BE2C (cell line): ENCODE results near the gene PRRG4.

Experiments
- DNase-seq: peaks from one replicate; pipeline ENCODE4 v3.0.0-alpha.2; 2020
- H3K27me3 ChIP-seq: fragments of 250-450 bp; sonication (Bioruptor Pico); 2 replicates; pipeline ENCODE4 v1.5.1; 2020; ENCODE audit warnings: mild to moderate bottlenecking
- H3K36me3 ChIP-seq: fragments of 250-450 bp; sonication (Bioruptor Pico); 2 replicates; pipeline ENCODE4 v1.5.1; 2020; ENCODE audit warnings: mild to moderate bottlenecking
- H3K4me1 ChIP-seq: fragments of 250-450 bp; sonication (Bioruptor Pico); 2 replicates; pipeline ENCODE4 v1.5.1; 2020
- H3K4me3 ChIP-seq: 2 replicates; pipeline ENCODE4 v1.5.1; 2011; ENCODE audit warnings: low read depth, low read length
- H3K9me3 ChIP-seq: fragments of 250-450 bp; sonication (Bioruptor Pico); 2 replicates; pipeline ENCODE4 v1.5.1; 2020
- TF ChIP-seq, protein P1 (sequence below): IDR thresholded peaks from 2 replicates; pipeline ENCODE4 v1.5.1; 2012; ENCODE audit warnings: mild to moderate bottlenecking, low read depth, low read length

PRRG4 gene

DNA sequence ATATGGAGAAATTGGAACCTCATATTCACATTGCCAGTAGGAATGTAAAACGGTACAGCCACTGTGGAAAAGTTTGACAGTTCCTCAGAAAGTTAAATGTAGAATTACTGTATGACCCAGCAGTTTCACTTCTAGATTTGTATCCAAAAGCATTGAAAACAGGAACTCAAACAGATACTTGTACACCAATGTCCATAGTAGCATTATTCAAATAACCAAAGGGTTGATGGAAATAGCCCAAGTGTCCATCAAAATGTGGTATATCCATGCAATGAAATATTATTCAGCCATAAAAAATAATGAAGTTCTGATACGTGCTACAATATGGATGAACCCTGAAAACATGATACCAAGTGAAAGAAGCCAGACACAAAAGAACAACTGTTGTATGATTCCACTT, 17.8 kb downstream of the PRRG4 start:
- H3K36me3 ChIP-seq: no peaks in the 10 kb centered on the region
- no peaks in the 10 kb centered on the region for H3K4me1 ChIP-seq
- no peak for DNase-seq
- no peaks in the 10 kb centered on the region for H3K9me3 ChIP-seq
- H3K27me3 ChIP-seq: no peaks in the 10 kb centered on the region
- TF ChIP-seq, protein P1, sequence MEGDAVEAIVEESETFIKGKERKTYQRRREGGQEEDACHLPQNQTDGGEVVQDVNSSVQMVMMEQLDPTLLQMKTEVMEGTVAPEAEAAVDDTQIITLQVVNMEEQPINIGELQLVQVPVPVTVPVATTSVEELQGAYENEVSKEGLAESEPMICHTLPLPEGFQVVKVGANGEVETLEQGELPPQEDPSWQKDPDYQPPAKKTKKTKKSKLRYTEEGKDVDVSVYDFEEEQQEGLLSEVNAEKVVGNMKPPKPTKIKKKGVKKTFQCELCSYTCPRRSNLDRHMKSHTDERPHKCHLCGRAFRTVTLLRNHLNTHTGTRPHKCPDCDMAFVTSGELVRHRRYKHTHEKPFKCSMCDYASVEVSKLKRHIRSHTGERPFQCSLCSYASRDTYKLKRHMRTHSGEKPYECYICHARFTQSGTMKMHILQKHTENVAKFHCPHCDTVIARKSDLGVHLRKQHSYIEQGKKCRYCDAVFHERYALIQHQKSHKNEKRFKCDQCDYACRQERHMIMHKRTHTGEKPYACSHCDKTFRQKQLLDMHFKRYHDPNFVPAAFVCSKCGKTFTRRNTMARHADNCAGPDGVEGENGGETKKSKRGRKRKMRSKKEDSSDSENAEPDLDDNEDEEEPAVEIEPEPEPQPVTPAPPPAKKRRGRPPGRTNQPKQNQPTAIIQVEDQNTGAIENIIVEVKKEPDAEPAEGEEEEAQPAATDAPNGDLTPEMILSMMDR: no peak
- no peak overlapping the region for H3K4me3 ChIP-seq

DNA sequence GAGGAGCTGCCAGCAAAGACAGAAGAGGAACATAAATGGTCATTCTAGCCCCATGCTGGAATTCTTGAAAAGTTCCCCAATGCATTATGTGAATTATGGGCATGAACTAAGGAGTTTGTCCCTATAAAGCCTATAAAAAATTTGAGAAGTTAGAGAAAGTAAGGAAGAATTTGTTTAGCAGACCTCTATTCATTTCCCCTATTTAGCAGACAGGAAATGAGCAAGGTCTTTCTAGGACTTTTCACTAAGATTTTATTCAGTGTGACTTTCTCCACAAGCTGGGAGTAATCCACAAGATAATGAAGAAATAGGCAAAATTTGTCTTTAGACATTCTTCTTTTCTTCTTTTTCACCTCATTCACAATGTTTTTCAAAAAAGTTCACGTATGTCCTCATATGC, 20.0 kb downstream of the PRRG4 start:
- H3K4me1 ChIP-seq: no peaks in the 10 kb centered on the region
- H3K4me3 ChIP-seq: no peak overlapping the region
- DNase-seq: no peak
- no peaks in the 10 kb centered on the region for H3K27me3 ChIP-seq
- no peaks in the 10 kb centered on the region for H3K9me3 ChIP-seq
- TF ChIP-seq, protein P1: no peak
- no peaks in the 10 kb centered on the region for H3K36me3 ChIP-seq

- TF ChIP-seq, protein P1: no peak
- no peaks in the 10 kb centered on the region for H3K27me3 ChIP-seq
- no peaks in the 10 kb centered on the region for H3K4me1 ChIP-seq
- H3K4me3 ChIP-seq: no peak overlapping the region
- DNase-seq: no peak
- no peaks in the 10 kb centered on the region for H3K36me3 ChIP-seq
- H3K9me3 ChIP-seq: no peaks in the 10 kb centered on the region
Observed at GRCh38 chr11:32851251-32851650, 21.5 kb downstream of the PRRG4 start.

- Histone ChIP-seq H3K4me1 (no peaks in the 10 kb centered on the region), H3K9me3 (no peaks in the 10 kb centered on the region), H3K4me3 (no peak overlapping the region), H3K36me3 (no peaks in the 10 kb centered on the region), H3K27me3 (0 out of 2 replicates have a peak, but pooled peaks cover under 1% of the 10 kb centered on the region)
- TF ChIP-seq, protein P1: no peak
- DNase-seq: no peak
Observed at GRCh38 chr11:32852207-32852606, 22.5 kb downstream of the PRRG4 start.

- TF ChIP-seq, protein P1: no peak
- H3K9me3 ChIP-seq: no peaks in the 10 kb centered on the region
- no peaks in the 10 kb centered on the region for H3K36me3 ChIP-seq
- no peaks in the 10 kb centered on the region for H3K4me1 ChIP-seq
- no peak for DNase-seq
- 0 out of 2 replicates have a peak, but pooled peaks cover 2% of the 10 kb centered on the region for H3K27me3 ChIP-seq
- no peak overlapping the region for H3K4me3 ChIP-seq
Observed at GRCh38 chr11:32855601-32856000, 25.9 kb downstream of the PRRG4 start.

DNA sequence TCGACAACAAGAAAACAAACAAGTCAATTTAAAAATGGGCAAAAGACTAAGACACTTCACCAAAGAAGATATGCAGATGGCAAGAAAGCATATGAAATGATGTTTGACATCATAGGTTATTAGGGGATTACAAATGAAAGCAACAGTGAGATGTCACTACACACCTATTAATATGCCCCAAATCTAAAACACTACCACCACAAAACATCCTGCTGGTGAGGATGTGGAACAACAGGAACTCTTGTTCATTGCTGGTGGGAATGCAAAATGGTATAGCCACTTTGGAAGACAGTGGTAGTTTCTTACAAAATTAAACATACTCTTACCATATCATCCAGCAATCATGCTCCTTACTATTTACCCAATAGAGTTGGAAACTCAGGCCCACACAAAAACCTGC, 29.0 kb downstream of the PRRG4 start:
- no peaks in the 10 kb centered on the region for H3K4me1 ChIP-seq
- no peaks in the 10 kb centered on the region for H3K9me3 ChIP-seq
- no peak overlapping the region for H3K4me3 ChIP-seq
- 0 out of 2 replicates have a peak, but pooled peaks cover 2% of the 10 kb centered on the region for H3K27me3 ChIP-seq
- TF ChIP-seq, protein P1: 0 out of 2 replicates have a peak, but pooled peaks have one; percentile 10
- H3K36me3 ChIP-seq: no peaks in the 10 kb centered on the region
- DNase-seq: no peak
